ENCODE data around the gene RNFT2. TPM values are rescaled to one million over a fixed set of nuclear protein-coding genes. Genes with fewer than 3 reads are reported as not detected.

RNFT2 gene
- total RNA-seq, 2 experiments from 2014 or later: 10.7 to 11.6 TPM

GRCh38 chr12:116863275-116863767 lies 125.2 kb downstream of the RNFT2 start:
- Mint-ChIP-seq H3K9me3 (no peaks in the 10 kb centered on the region), H3K36me3 (ENCODE audit: low read depth) (no peaks in the 10 kb centered on the region), H3K4me1 (ENCODE audit: low read depth) (peaks cover 7% of the 10 kb centered on the region), H3K27ac (no peak overlapping the region), H3K27me3 (peaks cover 12% of the 10 kb centered on the region), H3K4me3 (no peak overlapping the region)
- ChIA-PET POLR2A (no interaction called here), CTCF (interaction anchor here (0.7 to 1.7 kb wide), 8 partner anchors 8 to 165 kb away, joined by 3 to 4 read pairs (median 4); no protein-coding TSS in a partner anchor)
- peak; percentile 51 for ATAC-seq
- peak; percentile 36 for DNase-seq
- peak; percentile 47 for TF ChIP-seq CTCF (IDR thresholded peaks at IDR 0.05)
- intact Hi-C loops (cut with micrococcal nuclease): no loop called here

GRCh38 chr12:116864371-116865160 lies 126.5 kb downstream of the RNFT2 start:
- Mint-ChIP-seq H3K27me3 (peaks cover 8% of the 10 kb centered on the region), H3K4me1 (ENCODE audit: low read depth) (peaks cover 7% of the 10 kb centered on the region), H3K9me3 (no peaks in the 10 kb centered on the region), H3K36me3 (ENCODE audit: low read depth) (no peaks in the 10 kb centered on the region), H3K4me3 (no peak overlapping the region), H3K27ac (no peak overlapping the region)
- ChIA-PET POLR2A (no interaction called here), CTCF (no interaction called here)
- ATAC-seq: no peak
- no peak for DNase-seq
- intact Hi-C loops (cut with micrococcal nuclease): no loop called here
- no peak for TF ChIP-seq CTCF (IDR thresholded peaks at IDR 0.05)

- ChIA-PET CTCF (no interaction called here), POLR2A (no interaction called here)
- intact Hi-C loops (cut with micrococcal nuclease): no loop called here
- H3K9me3 Mint-ChIP-seq: no peaks in the 10 kb centered on the region
- H3K27me3 Mint-ChIP-seq: peaks cover 3% of the 10 kb centered on the region
- TF ChIP-seq CTCF (IDR thresholded peaks at IDR 0.05): no peak
- no peak overlapping the region for H3K27ac Mint-ChIP-seq
- no peaks in the 10 kb centered on the region for H3K4me1 Mint-ChIP-seq (ENCODE audit: low read depth)
- no peak for DNase-seq
- no peak overlapping the region for H3K4me3 Mint-ChIP-seq
- H3K36me3 Mint-ChIP-seq (ENCODE audit: low read depth): no peaks in the 10 kb centered on the region
- ATAC-seq: no peak
These were observed 129.4 kb downstream of the RNFT2 start for GRCh38 chr12:116867523-116867922.

GRCh38 chr12:116870306-116870705 lies 132.2 kb downstream of the RNFT2 start:
- Mint-ChIP-seq H3K27me3 (peaks cover 7% of the 10 kb centered on the region), H3K4me1 (ENCODE audit: low read depth) (peaks cover 8% of the 10 kb centered on the region), H3K27ac (no peak overlapping the region), H3K9me3 (peaks cover 5% of the 10 kb centered on the region), H3K36me3 (ENCODE audit: low read depth) (no peaks in the 10 kb centered on the region), H3K4me3 (no peak overlapping the region)
- POLR2A ChIA-PET: no interaction called here
- no peak for DNase-seq
- intact Hi-C loops (cut with micrococcal nuclease): no loop called here
- CTCF ChIA-PET: no interaction called here
- ATAC-seq: no peak
- TF ChIP-seq CTCF (IDR thresholded peaks at IDR 0.05): no peak

- H3K27me3 Mint-ChIP-seq: peaks cover 37% of the 10 kb centered on the region
- intact Hi-C loops (cut with micrococcal nuclease): no loop called here
- H3K9me3 Mint-ChIP-seq: peaks cover 5% of the 10 kb centered on the region
- no peak overlapping the region for H3K27ac Mint-ChIP-seq
- H3K36me3 Mint-ChIP-seq (ENCODE audit: low read depth): no peaks in the 10 kb centered on the region
- no peak overlapping the region for H3K4me3 Mint-ChIP-seq
- no peak for TF ChIP-seq CTCF (IDR thresholded peaks at IDR 0.05)
- peaks cover 17% of the 10 kb centered on the region for H3K4me1 Mint-ChIP-seq (ENCODE audit: low read depth)
- CTCF ChIA-PET: interaction anchor here (1.0 to 2.1 kb wide), 2 partner anchors 11 to 171 kb away, joined by 4 to 7 read pairs; no protein-coding TSS in a partner anchor
- ATAC-seq (no peak), DNase-seq (no peak)
- POLR2A ChIA-PET: no interaction called here
These were observed 136.3 kb downstream of the RNFT2 start for GRCh38 chr12:116874324-116874995.
